Osteoblast (primary cell): Measurements from ENCODE around the gene THBS1. TPM values are rescaled to one million over a fixed set of nuclear protein-coding genes. Genes with fewer than 3 reads are reported as not detected.

Source experiments
- DNase-seq: peaks from one replicate; pipeline ENCODE4 v3.0.0; 2011; ENCODE audit warnings: low spot score, mixed read lengths; ENCODE audit not compliant: insufficient read length; ENCODE audit errors: missing footprints
- H2AFZ ChIP-seq: 2 replicates; pipeline ENCODE4 v1.6.0; 2011; ENCODE audit warnings: mild to moderate bottlenecking, low read length
- H3K27ac ChIP-seq: 2 replicates; pipeline ENCODE4 v1.5.1; 2011; ENCODE audit warnings: mild to moderate bottlenecking, low read depth, low read length, moderate library complexity
- H3K27me3 ChIP-seq: 2 replicates; pipeline ENCODE4 v1.6.0; 2012; ENCODE audit warnings: mild to moderate bottlenecking, control low read depth, inconsistent platforms, low read length, moderate library complexity; ENCODE audit not compliant: insufficient read depth
- H3K36me3 ChIP-seq: 2 replicates; pipeline ENCODE4 v1.5.1; 2011; ENCODE audit warnings: mild to moderate bottlenecking, low read length, control low read depth, moderate library complexity; ENCODE audit not compliant: insufficient read depth
- H3K4me1 ChIP-seq: 2 replicates; pipeline ENCODE4 v1.5.1; 2011; ENCODE audit warnings: mild to moderate bottlenecking, low read length, control low read depth, moderate library complexity; ENCODE audit not compliant: insufficient read depth
- H3K4me2 ChIP-seq: 2 replicates; pipeline ENCODE4 v1.6.0; 2011; ENCODE audit warnings: mild to moderate bottlenecking, low read length; ENCODE audit not compliant: insufficient read depth
- H3K4me3 ChIP-seq: fragments of 200-600 bp; sonication (generic); 3 replicates; pipeline ENCODE4 v1.5.1; 2012; ENCODE audit warnings: mild to moderate bottlenecking, low read length, inconsistent platforms; ENCODE audit not compliant: insufficient read depth
- H3K79me2 ChIP-seq: 2 replicates; pipeline ENCODE4 v1.6.0; 2012; ENCODE audit warnings: mild to moderate bottlenecking, low read length, control low read depth, inconsistent platforms; ENCODE audit not compliant: insufficient read depth
- H3K9me3 ChIP-seq: 2 replicates; pipeline ENCODE4 v1.5.1; 2011; ENCODE audit warnings: low read depth, low read length, control low read depth
- H4K20me1 ChIP-seq: 2 replicates; pipeline ENCODE4 v1.6.0; 2012; ENCODE audit warnings: mild to moderate bottlenecking, low read length, control low read depth; ENCODE audit not compliant: insufficient read depth
- CTCF ChIP-seq: IDR thresholded peaks from 2 replicates; pipeline ENCODE4 v1.5.1; 2011; ENCODE audit warnings: mild to moderate bottlenecking, low read depth, low read length, moderate library complexity; ENCODE audit errors: extremely low read depth
- total RNA-seq: library from RNA; depleted of rRNA; stranded (reverse); fragments of >200 nt; gene quantifications from 2 replicates; pipeline ENCODE4 v1.2.3, GENCODE V29; 2012

The THBS1 gene
- total RNA-seq, 1 donor = 8,941 TPM

GRCh38 chr15:39628144-39628508 lies 47.2 kb downstream of the THBS1 start:
- no peaks in the 10 kb centered on the region for H3K27me3 ChIP-seq
- H3K9me3 ChIP-seq = no peaks in the 10 kb centered on the region
- no peaks in the 10 kb centered on the region for H4K20me1 ChIP-seq
- no peak overlapping the region for H2AFZ ChIP-seq
- no peak overlapping the region for H3K4me2 ChIP-seq
- peak; percentile 39 for TF ChIP-seq CTCF
- no peaks in the 10 kb centered on the region for H3K36me3 ChIP-seq
- no peak for DNase-seq
- no peak overlapping the region for H3K27ac ChIP-seq
- H3K4me1 ChIP-seq = peaks cover 28% of the 10 kb centered on the region
- H3K4me3 ChIP-seq = no peak overlapping the region
- H3K79me2 ChIP-seq = no peaks in the 10 kb centered on the region

- Histone ChIP-seq H3K27ac (no peak overlapping the region), H3K4me3 (no peak overlapping the region), H3K4me2 (no peak overlapping the region), H3K4me1 (peaks cover 28% of the 10 kb centered on the region), H4K20me1 (no peaks in the 10 kb centered on the region), H3K79me2 (no peaks in the 10 kb centered on the region), H3K9me3 (no peaks in the 10 kb centered on the region), H3K27me3 (no peaks in the 10 kb centered on the region), H2AFZ (peak overlapping the region; percentile 8), H3K36me3 (no peaks in the 10 kb centered on the region)
- DNase-seq = no peak
- no peak for TF ChIP-seq CTCF
Measured at GRCh38 chr15:39628546-39629257, 47.8 kb downstream of the THBS1 start.

GRCh38 chr15:39629371-39629770 lies 48.5 kb downstream of the THBS1 start:
- Histone ChIP-seq H4K20me1 (no peaks in the 10 kb centered on the region), H3K27ac (no peak overlapping the region), H3K79me2 (no peaks in the 10 kb centered on the region), H3K4me3 (no peak overlapping the region), H3K4me1 (peaks cover 26% of the 10 kb centered on the region), H3K9me3 (no peaks in the 10 kb centered on the region), H3K27me3 (no peaks in the 10 kb centered on the region), H3K4me2 (no peak overlapping the region), H2AFZ (no peak overlapping the region), H3K36me3 (no peaks in the 10 kb centered on the region)
- TF ChIP-seq CTCF = no peak
- no peak for DNase-seq

- Histone ChIP-seq H3K27me3 (no peaks in the 10 kb centered on the region), H3K4me1 (peaks cover 20% of the 10 kb centered on the region), H3K79me2 (no peaks in the 10 kb centered on the region), H3K9me3 (no peaks in the 10 kb centered on the region), H3K4me3 (no peak overlapping the region), H2AFZ (no peak overlapping the region), H4K20me1 (no peaks in the 10 kb centered on the region), H3K4me2 (no peak overlapping the region), H3K36me3 (no peaks in the 10 kb centered on the region), H3K27ac (no peak overlapping the region)
- DNase-seq = peak; percentile 54
- no peak for TF ChIP-seq CTCF
Measured at GRCh38 chr15:39629906-39630305, 49.0 kb downstream of the THBS1 start.
